Measurements from ENCODE around the gene LKAAEAR1. TPM values are rescaled to one million over a fixed set of nuclear protein-coding genes. Genes with fewer than 3 reads are reported as not detected.
A peak's percentile ranks its signal among the peaks of the same experiment; 100 is the strongest.

Gene LKAAEAR1
- total and polyA plus RNA-seq, 2 of the 13 experiments (the other 11 are each of a cell fraction or from before 2014, with no cell fraction given): not detected

- TF ChIP-seq HOMEZ (CRISPR knock-in tag; IDR thresholded peaks at IDR 0.05; ENCODE audit: low read depth) (no peak), KLF15 (CRISPR knock-in tag; IDR thresholded peaks at IDR 0.05; ENCODE audit: borderline replicate concordance) (no peak), ZNF296 (CRISPR knock-in tag; conservative IDR thresholded peaks at IDR 0.05) (no peak), NFYC (CRISPR knock-in tag; IDR thresholded peaks at IDR 0.05) (no peak), ZBTB10 (CRISPR knock-in tag; IDR thresholded peaks at IDR 0.05; ENCODE audit: borderline replicate concordance) (no peak), SETDB1 (CRISPR knock-in tag; IDR thresholded peaks at IDR 0.05; ENCODE audit: borderline replicate concordance) (no peak), ZSCAN9 (CRISPR knock-in tag; IDR thresholded peaks at IDR 0.05; ENCODE audit: borderline replicate concordance) (no peak; the same call in 1 of the 2 replicates), ZNF605 (CRISPR knock-in tag; IDR thresholded peaks at IDR 0.05) (no peak), ZNF282 (IDR thresholded peaks at IDR 0.05; ENCODE audit: partially characterized antibody) (no peak), NCOA1 (CRISPR knock-in tag; IDR thresholded peaks at IDR 0.05) (no peak), KLF13 (CRISPR knock-in tag; IDR thresholded peaks at IDR 0.05) (no peak), NFE2L2 (IDR thresholded peaks at IDR 0.05; ENCODE audit: low read length) (no peak), PLSCR1 (CRISPR knock-in tag; IDR thresholded peaks at IDR 0.05; ENCODE audit: borderline replicate concordance) (no peak), TBL1XR1 (IDR thresholded peaks at IDR 0.05; ENCODE audit: borderline replicate concordance, low read length, partially characterized antibody) (no peak), TIGD3 (CRISPR knock-in tag; IDR thresholded peaks at IDR 0.05; ENCODE audit: borderline replicate concordance) (no peak), ZNF138 (CRISPR knock-in tag; IDR thresholded peaks at IDR 0.05; ENCODE audit: low read depth) (0 out of 2 replicates have a peak, but pooled peaks have one; percentile 82), TMF1 (CRISPR knock-in tag; IDR thresholded peaks at IDR 0.05; ENCODE audit: low read depth) (no peak), IRX3 (CRISPR knock-in tag; IDR thresholded peaks at IDR 0.05; ENCODE audit: borderline replicate concordance, low read depth) (no peak; the same call in 1 of the 2 replicates), NR1H2 (CRISPR knock-in tag; IDR thresholded peaks at IDR 0.05; ENCODE audit: borderline replicate concordance, low read depth) (no peak), FOXO1 (CRISPR knock-in tag; IDR thresholded peaks at IDR 0.05) (no peak; the same call in 1 of the 2 replicates), PHF8 (CRISPR knock-in tag; IDR thresholded peaks at IDR 0.05) (peak; percentile 30; the same call in 1 of the 2 replicates), IRF9 (CRISPR knock-in tag; IDR thresholded peaks at IDR 0.05; ENCODE audit: borderline replicate concordance) (no peak), ZFP36L1 (CRISPR knock-in tag; IDR thresholded peaks at IDR 0.05) (no peak)
These were observed 34.9 kb downstream of the LKAAEAR1 start, which contains the start of gene SOX18 (continued) for GRCh38 chr20:64049060-64049877.

Data from HepG2 (cell line).